Immature natural killer cell (primary cell): ENCODE measurements around the gene BTBD9. TPM values are rescaled to one million over a fixed set of nuclear protein-coding genes. Genes with fewer than 3 reads are reported as not detected.

Experiments
- DNase-seq, 3 donors: peaks; one replicate each; pipeline ENCODE4 v3.0.0; 2022; ENCODE audit warnings: mixed read lengths in 1 of 3
- H3K27ac Mint-ChIP-seq, 6 donors: one replicate each; pipeline ENCODE4 v1.8.0; 2020; ENCODE audit warnings: mixed read lengths in 6 of 6, mild to moderate bottlenecking in 5 of 6, inconsistent platforms in 4 of 6, moderate library complexity in 3 of 6
- H3K27me3 Mint-ChIP-seq, 3 donors: one replicate each; pipeline ENCODE4 v1.8.0; 2020 to 2021; ENCODE audit warnings: low read depth in 3 of 3, mild to moderate bottlenecking in 3 of 3, mixed read lengths in 3 of 3, moderate library complexity in 3 of 3, inconsistent platforms in 1 of 3
- H3K36me3 Mint-ChIP-seq, 3 donors: one replicate each; pipeline ENCODE4 v1.8.0; 2020; ENCODE audit warnings: mixed read lengths in 3 of 3, inconsistent platforms in 2 of 3, mild to moderate bottlenecking in 2 of 3
- H3K4me1 Mint-ChIP-seq, 2 donors: one replicate each; pipeline ENCODE4 v1.8.0; 2020; ENCODE audit warnings: inconsistent platforms in 2 of 2, mild to moderate bottlenecking in 2 of 2, mixed read lengths in 2 of 2, moderate library complexity in 1 of 2
- H3K4me3 Mint-ChIP-seq, 5 donors: one replicate each; pipeline ENCODE4 v1.8.0; 2020; ENCODE audit warnings: mild to moderate bottlenecking in 5 of 5, mixed read lengths in 5 of 5, inconsistent platforms in 3 of 5, moderate library complexity in 3 of 5
- H3K9me3 Mint-ChIP-seq, 6 donors: one replicate each; pipeline ENCODE4 v1.8.0; 2020; ENCODE audit warnings: mild to moderate bottlenecking in 6 of 6, mixed read lengths in 6 of 6, inconsistent platforms in 4 of 6, moderate library complexity in 3 of 6
- polyA plus RNA-seq, 3 donors: library from polyadenylated mRNA; unstranded; fragments of 300-500 nt; fragmentation: Illumina TruSeq; gene quantifications; one replicate each; pipeline ENCODE4 v1.2.3, GENCODE V29; 2021

Gene BTBD9
- polyA plus RNA-seq = 10 to 100 TPM in 2 of 3 donors, 1 to 10 TPM in 1; 5.3 to 12.3 (median 10.9) TPM

GRCh38 chr6:38639498-38640215 is at the start of gene BTBD9:
Gene BTBD9 (minus strand): TSS chr6:38639929.
- peak; percentile 87 to 90 (median 90) for DNase-seq
- Mint-ChIP-seq H3K27me3 (peaks cover 0 to 6% (median 2%) of the 10 kb centered on the region in 3 donors), H3K27ac (peak within 1 kb of the TSS; percentile 90 to 98 (median 94)), H3K36me3 (no peaks in the 10 kb centered on the region), H3K9me3 (no peaks in the 10 kb centered on the region), H3K4me3 (peak within 1 kb of the TSS; percentile 88 to 93 (median 90)), H3K4me1 (peaks cover 41 to 49% of the 10 kb centered on the region in 2 donors)

- no peak for DNase-seq
- Mint-ChIP-seq H3K4me3 (no peak overlapping the region), H3K4me1 (peaks cover 3 to 14% of the 10 kb centered on the region in 2 donors), H3K27me3 (no peaks in the 10 kb centered on the region), H3K27ac (no peak overlapping the region), H3K36me3 (peaks cover 0 to 5% (median 0%) of the 10 kb centered on the region in 3 donors), H3K9me3 (no peaks in the 10 kb centered on the region)
These were observed 48.9 kb upstream of the BTBD9 start for GRCh38 chr6:38688579-38689087.

- H3K9me3 Mint-ChIP-seq = no peaks in the 10 kb centered on the region
- DNase-seq = no peak
- H3K27me3 Mint-ChIP-seq = no peaks in the 10 kb centered on the region
- H3K36me3 Mint-ChIP-seq = peaks cover 0 to 5% (median 0%) of the 10 kb centered on the region in 3 donors
- H3K27ac Mint-ChIP-seq = no peak overlapping the region
- peaks cover 3 to 14% of the 10 kb centered on the region in 2 donors for H3K4me1 Mint-ChIP-seq
- H3K4me3 Mint-ChIP-seq = no peak overlapping the region
These were observed 47.8 kb upstream of the BTBD9 start for GRCh38 chr6:38687549-38687948.

DNA sequence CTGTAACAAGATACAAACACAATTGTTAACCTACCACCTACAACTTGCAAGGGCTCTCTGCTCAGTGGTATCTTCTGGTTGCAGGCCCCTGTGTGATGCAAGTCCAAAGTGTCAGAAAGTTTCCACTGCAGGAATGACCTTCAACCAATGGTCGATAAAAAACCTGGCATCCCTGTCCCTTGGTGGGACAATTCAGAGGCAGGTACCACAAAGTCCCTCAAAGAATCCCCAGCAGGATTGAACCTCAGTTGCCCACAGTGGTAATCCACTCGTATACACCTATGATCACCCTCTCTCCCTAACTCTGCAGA is 47.3 kb upstream of the BTBD9 start:
- no peaks in the 10 kb centered on the region for H3K27me3 Mint-ChIP-seq
- peak overlapping the region in 1 of 6 donors; percentile 4 for H3K27ac Mint-ChIP-seq
- no peak for DNase-seq
- H3K9me3 Mint-ChIP-seq = no peaks in the 10 kb centered on the region
- no peak overlapping the region for H3K4me3 Mint-ChIP-seq
- peaks cover 3 to 14% of the 10 kb centered on the region in 2 donors for H3K4me1 Mint-ChIP-seq
- peaks cover under 1 to 6% (median under 1%) of the 10 kb centered on the region in 3 donors for H3K36me3 Mint-ChIP-seq

DNA sequence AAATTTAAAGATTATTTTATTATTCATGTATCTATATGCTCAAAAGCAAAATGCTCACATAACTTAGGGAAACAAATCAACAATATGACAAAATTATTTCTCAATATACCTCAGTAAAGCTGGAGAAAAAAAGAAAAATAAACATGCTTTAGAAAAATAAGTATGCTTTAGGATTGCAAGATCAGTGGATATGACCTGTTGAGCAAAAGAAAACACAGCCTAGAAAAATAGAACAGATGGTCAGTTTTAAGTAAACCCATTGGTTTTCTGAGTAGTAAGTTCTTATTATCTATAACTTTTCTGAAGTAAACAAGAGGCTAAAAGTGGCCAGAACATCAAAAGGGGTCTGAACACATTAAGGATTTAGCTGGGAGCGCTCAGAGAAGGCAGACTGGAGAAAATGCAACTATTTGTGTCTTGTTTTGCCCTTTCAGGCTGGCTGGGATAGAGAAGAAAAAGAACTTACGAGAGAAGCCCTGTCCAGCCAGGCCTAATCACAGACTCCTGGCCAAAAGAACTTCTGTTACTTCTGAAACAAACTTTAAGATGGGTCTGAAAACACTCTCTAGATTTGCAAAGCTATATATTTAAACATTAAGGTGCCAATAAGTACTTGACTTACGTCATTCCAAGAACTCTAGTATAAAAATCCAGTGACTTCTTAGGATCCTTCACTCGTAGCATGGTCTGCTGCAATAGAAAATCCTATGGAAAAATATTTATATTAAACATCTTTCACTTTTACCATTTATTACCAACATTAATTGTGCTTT is 46.7 kb upstream of the BTBD9 start:
- Mint-ChIP-seq H3K4me1 (peaks cover 3 to 14% of the 10 kb centered on the region in 2 donors), H3K9me3 (no peaks in the 10 kb centered on the region), H3K4me3 (no peak overlapping the region), H3K27ac (no peak overlapping the region), H3K36me3 (peaks cover 4 to 11% (median 6%) of the 10 kb centered on the region in 3 donors), H3K27me3 (no peaks in the 10 kb centered on the region)
- DNase-seq = no peak

DNA sequence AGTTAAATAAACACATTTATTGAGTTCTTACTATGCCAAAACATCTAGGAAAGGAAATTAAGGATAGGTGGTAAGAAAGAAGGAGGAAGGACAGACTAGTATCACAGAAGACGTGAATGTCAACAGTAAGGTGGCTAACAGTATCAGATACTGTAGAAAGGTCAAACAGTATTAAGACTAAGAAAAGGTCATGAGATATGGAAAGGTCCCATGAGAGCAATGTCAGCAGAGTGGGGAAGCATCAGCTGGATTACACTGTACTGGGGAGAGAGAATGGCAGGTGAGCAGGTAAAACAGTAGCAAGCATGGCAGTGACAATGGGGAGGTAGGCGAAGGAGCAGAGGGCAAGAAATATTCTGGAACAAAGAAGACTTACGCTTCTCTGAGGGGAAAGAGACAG is 45.2 kb upstream of the BTBD9 start:
- H3K9me3 Mint-ChIP-seq = no peaks in the 10 kb centered on the region
- peaks cover 4 to 12% (median 12%) of the 10 kb centered on the region in 3 donors for H3K36me3 Mint-ChIP-seq
- H3K4me1 Mint-ChIP-seq = peaks cover 3 to 14% of the 10 kb centered on the region in 2 donors
- no peak overlapping the region for H3K4me3 Mint-ChIP-seq
- no peaks in the 10 kb centered on the region for H3K27me3 Mint-ChIP-seq
- H3K27ac Mint-ChIP-seq = peak overlapping the region in 1 of 6 donors; percentile 22
- DNase-seq = no peak

DNA sequence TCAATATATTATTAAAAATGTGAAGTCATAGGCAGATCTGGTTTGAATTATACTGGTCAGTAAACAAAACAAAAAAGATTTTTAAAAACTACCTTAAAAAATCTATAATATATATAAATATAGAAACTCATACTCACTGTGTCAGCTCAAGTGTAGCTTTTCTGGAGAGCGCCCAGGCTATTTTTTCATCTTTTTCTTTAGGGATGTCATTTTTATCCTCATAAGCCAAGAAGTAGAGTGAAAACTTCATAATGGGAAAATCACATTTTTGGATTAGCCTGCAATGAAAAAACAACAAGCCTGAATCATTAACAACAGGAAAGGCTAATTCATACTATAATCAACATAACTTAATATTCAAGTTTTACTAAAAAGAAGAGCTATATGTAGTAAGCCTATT is 44.5 kb upstream of the BTBD9 start:
- no peak for DNase-seq
- H3K27ac Mint-ChIP-seq = no peak overlapping the region
- H3K4me1 Mint-ChIP-seq = peaks cover 3 to 11% of the 10 kb centered on the region in 2 donors
- H3K27me3 Mint-ChIP-seq = no peaks in the 10 kb centered on the region
- H3K4me3 Mint-ChIP-seq = no peak overlapping the region
- peaks cover 4 to 12% (median 12%) of the 10 kb centered on the region in 3 donors for H3K36me3 Mint-ChIP-seq
- H3K9me3 Mint-ChIP-seq = no peaks in the 10 kb centered on the region

- H3K27ac Mint-ChIP-seq = no peak overlapping the region
- no peaks in the 10 kb centered on the region for H3K4me1 Mint-ChIP-seq
- no peaks in the 10 kb centered on the region for H3K9me3 Mint-ChIP-seq
- H3K4me3 Mint-ChIP-seq = no peak overlapping the region
- peaks cover 8 to 25% (median 14%) of the 10 kb centered on the region in 3 donors for H3K36me3 Mint-ChIP-seq
- no peak for DNase-seq
- no peaks in the 10 kb centered on the region for H3K27me3 Mint-ChIP-seq
These were observed 42.1 kb upstream of the BTBD9 start for GRCh38 chr6:38681850-38682249.

- H3K9me3 Mint-ChIP-seq = no peaks in the 10 kb centered on the region
- DNase-seq = no peak
- H3K27me3 Mint-ChIP-seq = no peaks in the 10 kb centered on the region
- no peak overlapping the region for H3K4me3 Mint-ChIP-seq
- peaks cover 16 to 38% (median 30%) of the 10 kb centered on the region in 3 donors for H3K36me3 Mint-ChIP-seq
- H3K27ac Mint-ChIP-seq = no peak overlapping the region
- H3K4me1 Mint-ChIP-seq = no peaks in the 10 kb centered on the region
These were observed 39.9 kb upstream of the BTBD9 start for GRCh38 chr6:38679668-38680067.

DNA sequence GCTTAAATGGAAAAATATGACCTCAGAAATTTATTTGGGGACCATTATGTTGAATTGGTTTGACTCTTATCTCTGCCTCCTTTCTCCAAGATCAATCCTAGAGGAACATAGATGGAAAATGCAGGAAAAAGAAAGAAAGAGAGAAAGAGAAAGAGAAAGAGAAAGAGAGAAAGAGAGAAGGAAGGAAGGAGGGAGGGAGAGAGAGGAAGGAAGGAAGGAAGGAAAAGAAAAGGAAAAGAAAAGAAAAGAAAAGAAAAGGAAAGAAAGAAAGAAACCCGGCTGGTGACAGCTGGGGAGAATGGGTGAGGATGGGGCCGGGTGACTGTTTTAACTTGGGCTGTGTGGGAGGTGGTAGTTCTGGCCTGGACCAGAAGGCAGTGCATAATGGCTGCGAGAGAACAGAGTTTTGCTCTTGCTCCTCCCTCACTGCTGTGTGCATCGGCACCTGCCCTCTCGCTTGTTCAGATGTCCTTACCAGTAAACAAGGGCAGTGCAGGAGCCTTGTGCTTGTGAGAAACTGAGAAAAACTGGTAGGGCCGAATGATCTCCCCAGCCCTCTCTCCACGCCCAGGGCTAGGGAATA is 38.5 kb upstream of the BTBD9 start:
- H3K36me3 Mint-ChIP-seq = peaks cover 18 to 38% (median 30%) of the 10 kb centered on the region in 3 donors
- peaks cover 7 to 8% of the 10 kb centered on the region in 2 donors for H3K4me1 Mint-ChIP-seq
- peak overlapping the region in 2 of 6 donors; percentile 17 to 54 for H3K27ac Mint-ChIP-seq
- H3K4me3 Mint-ChIP-seq = no peak overlapping the region
- H3K9me3 Mint-ChIP-seq = no peaks in the 10 kb centered on the region
- DNase-seq = no peak
- H3K27me3 Mint-ChIP-seq = no peaks in the 10 kb centered on the region

DNA sequence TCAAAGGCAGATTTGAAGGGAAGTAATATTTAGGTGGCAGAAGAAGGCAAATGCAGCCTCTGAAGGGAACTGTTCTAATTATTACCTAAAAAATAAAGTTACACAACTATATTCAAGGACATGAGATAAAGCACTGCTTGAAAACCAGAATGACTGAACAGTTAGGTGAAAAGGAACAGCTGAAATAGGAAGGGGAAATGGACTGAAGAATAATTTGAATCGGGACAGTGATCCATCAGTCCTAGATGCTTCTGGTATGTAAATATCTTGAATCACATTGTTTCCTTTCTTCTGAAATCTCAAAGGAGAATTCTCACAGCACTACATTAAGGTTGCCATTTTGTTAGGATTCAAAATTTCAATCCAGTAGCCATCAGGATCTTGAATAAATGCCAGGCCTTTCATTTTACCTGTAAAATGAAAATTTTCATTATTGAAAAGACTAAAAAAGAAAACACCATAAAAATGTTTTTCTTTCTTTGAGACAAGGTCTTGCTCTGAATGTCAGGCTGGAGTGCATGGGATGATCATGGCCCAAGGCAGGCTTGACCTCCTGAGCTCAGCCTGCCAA is 37.3 kb upstream of the BTBD9 start:
- H3K27ac Mint-ChIP-seq = no peak overlapping the region
- H3K36me3 Mint-ChIP-seq = peaks cover 18 to 38% (median 30%) of the 10 kb centered on the region in 3 donors
- no peak overlapping the region for H3K4me3 Mint-ChIP-seq
- H3K9me3 Mint-ChIP-seq = no peaks in the 10 kb centered on the region
- no peaks in the 10 kb centered on the region for H3K27me3 Mint-ChIP-seq
- no peak for DNase-seq
- peaks cover 10 to 12% of the 10 kb centered on the region in 2 donors for H3K4me1 Mint-ChIP-seq

GRCh38 chr6:38676236-38676973 is 36.7 kb upstream of the BTBD9 start:
- no peak for DNase-seq
- Mint-ChIP-seq H3K27ac (peak overlapping the region in 1 of 6 donors; percentile 16), H3K36me3 (peaks cover 14 to 31% (median 24%) of the 10 kb centered on the region in 3 donors), H3K4me1 (peaks cover 10 to 12% of the 10 kb centered on the region in 2 donors), H3K4me3 (no peak overlapping the region), H3K27me3 (no peaks in the 10 kb centered on the region), H3K9me3 (no peaks in the 10 kb centered on the region)
